Testis (tissue), 2 donors: ENCODE data around the gene LRRC41.

Experiments used
- POLR2A ChIP-seq: fragments of 450-650 bp; IDR thresholded peaks from one replicate; pipeline ENCODE4 v1.6.1; 2017; ENCODE audit warnings: antibody characterized with exemption, mild to moderate bottlenecking, moderate library complexity
- TF ChIP-seq, protein P1 (sequence below), 3 experiments: fragments of 450-650 bp in 2 of 3; fragments of 200-600 bp in 1 of 3; sonication (generic) in 1 of 3; IDR thresholded peaks; one replicate each; pipeline ENCODE4 v1.5.1; 2016 to 2019; ENCODE audit warnings: antibody characterized with exemption in 3 of 3, mild to moderate bottlenecking in 2 of 3, moderate library complexity in 1 of 3

GRCh38 chr1:46263146-46263545 is 40.3 kb downstream of the LRRC41 start:
- TF ChIP-seq, protein P1, sequence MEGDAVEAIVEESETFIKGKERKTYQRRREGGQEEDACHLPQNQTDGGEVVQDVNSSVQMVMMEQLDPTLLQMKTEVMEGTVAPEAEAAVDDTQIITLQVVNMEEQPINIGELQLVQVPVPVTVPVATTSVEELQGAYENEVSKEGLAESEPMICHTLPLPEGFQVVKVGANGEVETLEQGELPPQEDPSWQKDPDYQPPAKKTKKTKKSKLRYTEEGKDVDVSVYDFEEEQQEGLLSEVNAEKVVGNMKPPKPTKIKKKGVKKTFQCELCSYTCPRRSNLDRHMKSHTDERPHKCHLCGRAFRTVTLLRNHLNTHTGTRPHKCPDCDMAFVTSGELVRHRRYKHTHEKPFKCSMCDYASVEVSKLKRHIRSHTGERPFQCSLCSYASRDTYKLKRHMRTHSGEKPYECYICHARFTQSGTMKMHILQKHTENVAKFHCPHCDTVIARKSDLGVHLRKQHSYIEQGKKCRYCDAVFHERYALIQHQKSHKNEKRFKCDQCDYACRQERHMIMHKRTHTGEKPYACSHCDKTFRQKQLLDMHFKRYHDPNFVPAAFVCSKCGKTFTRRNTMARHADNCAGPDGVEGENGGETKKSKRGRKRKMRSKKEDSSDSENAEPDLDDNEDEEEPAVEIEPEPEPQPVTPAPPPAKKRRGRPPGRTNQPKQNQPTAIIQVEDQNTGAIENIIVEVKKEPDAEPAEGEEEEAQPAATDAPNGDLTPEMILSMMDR (IDR thresholded peaks at IDR 0.05): no peak
- no peak for TF ChIP-seq POLR2A
